GM12878 (cell line): ENCODE data around the gene GOLGA5. TPM values are rescaled to one million over a fixed set of nuclear protein-coding genes. Genes with fewer than 3 reads are reported as not detected.

Experiments used
- ATAC-seq: fragments of 200-7000 bp; cut with Tn5 transposase; 3 replicates; pipeline ENCODE4 v1.9.1; 2020; ENCODE audit warnings: mild to moderate bottlenecking, moderate library complexity
- BruUV-seq: library from RNA; stranded (reverse); fragments of 400-500 nt; replicated peaks from 2 replicates; lab custom pipeline; 2021; lab: Mats Ljungman, UMichigan
- CTCF ChIA-PET: fragments of 300-600 bp; sonication (Branson Sonifier 250); formaldehyde crosslinking; extraction: SDS; loops from one replicate; lab custom pipeline; 2021; ENCODE audit warnings: inconsistent platforms; lab: Yijun Ruan, JAX
- POLR2A ChIA-PET: fragments of 350-600 bp; formaldehyde crosslinking; extraction: SDS; loops from one replicate; lab custom pipeline; 2021; ENCODE audit warnings: inconsistent platforms; lab: Charles Lee
- RAD21 ChIA-PET: fragments of 300-600 bp; sonication (Branson Sonifier 250); formaldehyde crosslinking; loops from one replicate; lab custom pipeline; 2023; ENCODE audit warnings: antibody characterized with exemption; ENCODE audit not compliant: unreplicated experiment; lab: Charles Lee
- SMC1A ChIA-PET: fragments of 300-600 bp; sonication (Branson Sonifier 250); formaldehyde crosslinking; loops from one replicate; lab custom pipeline; 2023; ENCODE audit not compliant: unreplicated experiment, uncharacterized antibody; lab: Charles Lee
- DNase-seq: peaks from one replicate; pipeline ENCODE4 v3.0.0-alpha.2; 2011; ENCODE audit warnings: low read depth, low spot score
- FAIRE-seq: peaks from 3 replicates; lab custom pipeline; 2011; peaks lifted over from hg19 to GRCh38; lab: Jason Lieb, UNC
- H2AFZ ChIP-seq: 2 replicates; pipeline ENCODE4 v1.6.0; 2011; ENCODE audit warnings: low read depth, low read length, control low read depth; ENCODE audit not compliant: control insufficient read depth
- H3K27ac ChIP-seq: 2 replicates; pipeline ENCODE4 v1.5.1; 2011; ENCODE audit warnings: control low read depth; ENCODE audit not compliant: control insufficient read depth, insufficient read depth
- H3K27me3 ChIP-seq, 2 experiments: replicated peaks in 1 of 2; 2 replicates each; pipeline versions ENCODE4 v1.6.0 to v1.6.1; 2011; ENCODE audit warnings: low read length in 1 of 2; ENCODE audit not compliant: control insufficient read depth in 2 of 2, insufficient read depth in 2 of 2
- H3K36me3 ChIP-seq, 2 experiments: 2 replicates each; pipeline ENCODE4 v1.5.1; 2011; ENCODE audit warnings: low read length in 1 of 2; ENCODE audit not compliant: control insufficient read depth in 2 of 2, insufficient read depth in 2 of 2
- H3K4me1 ChIP-seq: 2 replicates; pipeline ENCODE4 v1.6.1; 2011; ENCODE audit warnings: mild to moderate bottlenecking, low read length, moderate library complexity, mixed read lengths; ENCODE audit not compliant: control insufficient read depth, insufficient read depth
- H3K4me2 ChIP-seq: 2 replicates; pipeline ENCODE4 v1.6.0; 2011; ENCODE audit warnings: control low read depth; ENCODE audit not compliant: control insufficient read depth, insufficient read depth
- H3K4me3 ChIP-seq: fragments of 200-600 bp; sonication (generic); 2 replicates; pipeline ENCODE4 v1.5.1; 2016
- H3K79me2 ChIP-seq: 2 replicates; pipeline ENCODE4 v1.6.0; 2011; ENCODE audit warnings: low read length; ENCODE audit not compliant: control insufficient read depth, insufficient read depth
- H3K9ac ChIP-seq: 2 replicates; pipeline ENCODE4 v1.8.0; 2011; ENCODE audit warnings: low read length, control low read depth, mixed read lengths; ENCODE audit not compliant: control insufficient read depth, insufficient read depth
- H3K9me3 ChIP-seq: replicated peaks from 3 replicates; pipeline ENCODE4 v1.5.1; 2011; ENCODE audit warnings: mild to moderate bottlenecking, low read length; ENCODE audit not compliant: control insufficient read depth, insufficient read depth
- H4K20me1 ChIP-seq: 2 replicates; pipeline ENCODE4 v1.6.0; 2011; ENCODE audit not compliant: control insufficient read depth, insufficient read depth
- POU2F2 ChIP-seq: IDR thresholded peaks from 3 replicates; pipeline ENCODE4 v1.6.1; 2011; ENCODE audit warnings: low read depth, mild to moderate bottlenecking, low read length, borderline replicate concordance
- ZNF687 ChIP-seq: fragments of 450-650 bp; IDR thresholded peaks from 2 replicates; pipeline ENCODE4 v1.6.1; 2017; ENCODE audit warnings: mild to moderate bottlenecking, moderate library complexity
- WGBS: methylation state at CpG from one replicate; pipeline ENCODE4 v1.1.6; 2016; ENCODE audit warnings: low lambda C conversion rate; ENCODE audit not compliant: insufficient replicate concordance, insufficient coverage; ENCODE audit errors: missing lambda C conversion rate; 5-methylcytosine and 5-hydroxymethylcytosine counted together
- in situ Hi-C: fragments of 300-500 bp; cut with MboI; formaldehyde crosslinking; loops from 9 replicates; pipeline ENCODE4 v1.14.3; 2018; ENCODE audit warnings: mixed read lengths
- intact Hi-C: fragments of 100-400 bp; cut with micrococcal nuclease; formaldehyde crosslinking; loops from one replicate; pipeline ENCODE4 v1.14.2; 2022; ENCODE audit not compliant: unreplicated experiment
- polyA plus RNA-seq, 11 experiments: library from polyadenylated mRNA; depleted of rRNA in 4 of 11; unstranded in 6 of 11; stranded (reverse) in 5 of 11; fragments of >200 nt; fragmentation: Nextera tagmentation in 4 of 11; fragmentation: Illumina TruSeq in 1 of 11; extraction: Ambion mirVana in 4 of 11; extraction: Trizol in 1 of 11; gene quantifications; 1 replicate in 1 of 11; 2 replicates in 10 of 11; pipeline versions ENCODE4 v1.2.1 to v1.2.3, GENCODE V29; 2011 to 2016; ENCODE audit warnings: inconsistent platforms in 2 of 11, missing spikeins in 2 of 11, low read depth in 1 of 11
- total RNA-seq, 4 experiments: library from RNA; depleted of rRNA in 3 of 4; stranded (reverse); fragments of >200 nt in 3 of 4; fragmentation: Illumina TruSeq in 1 of 4; extraction: Trizol in 1 of 4; gene quantifications; 2 replicates each; pipeline versions ENCODE4 v1.2.1 to v1.2.3, GENCODE V29; 2013 to 2021

GOLGA5 gene
- total and polyA plus RNA-seq, 10 of the 15 experiments (the other 5 are each of a cell fraction or from before 2014, with no cell fraction given): 10.9 to 30.1 (median 19.7) TPM

DNA sequence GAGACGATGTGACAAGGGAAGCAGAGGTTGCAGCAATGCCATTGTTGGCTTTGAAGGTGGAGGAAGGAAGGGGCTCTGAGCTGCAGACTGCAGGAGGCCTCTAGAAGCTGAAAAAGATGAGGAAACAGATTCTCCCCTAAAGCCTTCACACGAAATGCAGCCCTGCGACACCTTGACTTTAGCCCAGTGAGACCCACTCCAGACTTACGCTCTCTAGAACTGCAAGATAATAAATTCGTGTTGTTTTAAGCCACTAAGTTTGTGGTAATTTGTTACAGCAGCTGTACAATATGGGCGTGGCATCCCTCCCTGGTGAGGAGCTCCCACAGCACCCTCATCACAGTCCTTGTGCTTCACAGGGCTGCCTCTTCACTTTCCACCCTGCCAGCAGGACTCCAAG is 53.2 kb downstream of the GOLGA5 start:
- CTCF ChIA-PET: interaction anchor here (1.4 kb wide), 1 partner anchor 292 kb away, joined by 3 read pairs; no protein-coding TSS in a partner anchor
- Histone ChIP-seq H3K27ac (no peak overlapping the region), H3K4me1 (peaks cover 7% of the 10 kb centered on the region)

More for the DNA sequence above, 53.2 kb downstream of the GOLGA5 start:
- DNase-seq (no peak), FAIRE-seq (no peak), ATAC-seq (no peak)
- SMC1A ChIA-PET: no interaction called here
- peaks cover 6% of the 10 kb centered on the region; the same call in 1 of the 3 replicates for H3K9me3 ChIP-seq
- no peak overlapping the region for H3K9ac ChIP-seq
- H4K20me1 ChIP-seq: no peaks in the 10 kb centered on the region
- no peaks in the 10 kb centered on the region for H3K27me3 ChIP-seq
- H3K79me2 ChIP-seq: no peaks in the 10 kb centered on the region
- H3K36me3 ChIP-seq: no peaks in the 10 kb centered on the region
- no peak overlapping the region; the same call in 1 of the 2 replicates for H2AFZ ChIP-seq
- RAD21 ChIA-PET: interaction anchor here (0.7 kb wide), 1 partner anchor 293 kb away, joined by 3 read pairs; no protein-coding TSS in a partner anchor
- in situ Hi-C loops: no loop called here
- no peak overlapping the region for H3K4me3 ChIP-seq
- BruUV-seq: no TSS peak
- WGBS: 53% methylated on average over 6 of the region's 6 CpGs
- no peak overlapping the region for H3K4me2 ChIP-seq
- POLR2A ChIA-PET: interaction anchor here (0.6 kb wide), 1 partner anchor 257 kb away, joined by 3 read pairs; no protein-coding TSS in a partner anchor
- 0 out of 3 replicates have a peak, but pooled peaks have one; percentile 18 for TF ChIP-seq POU2F2
- no peak for TF ChIP-seq ZNF687
- intact Hi-C loops: no loop called here
